ENCODE results near the gene ZNF735.
"Not testable (repeated sequence)": the region's sequence is repeated elsewhere in the genome, so short reads cannot be mapped to it uniquely, and the experiment has no call there.

- TF ChIP-seq, protein P1, sequence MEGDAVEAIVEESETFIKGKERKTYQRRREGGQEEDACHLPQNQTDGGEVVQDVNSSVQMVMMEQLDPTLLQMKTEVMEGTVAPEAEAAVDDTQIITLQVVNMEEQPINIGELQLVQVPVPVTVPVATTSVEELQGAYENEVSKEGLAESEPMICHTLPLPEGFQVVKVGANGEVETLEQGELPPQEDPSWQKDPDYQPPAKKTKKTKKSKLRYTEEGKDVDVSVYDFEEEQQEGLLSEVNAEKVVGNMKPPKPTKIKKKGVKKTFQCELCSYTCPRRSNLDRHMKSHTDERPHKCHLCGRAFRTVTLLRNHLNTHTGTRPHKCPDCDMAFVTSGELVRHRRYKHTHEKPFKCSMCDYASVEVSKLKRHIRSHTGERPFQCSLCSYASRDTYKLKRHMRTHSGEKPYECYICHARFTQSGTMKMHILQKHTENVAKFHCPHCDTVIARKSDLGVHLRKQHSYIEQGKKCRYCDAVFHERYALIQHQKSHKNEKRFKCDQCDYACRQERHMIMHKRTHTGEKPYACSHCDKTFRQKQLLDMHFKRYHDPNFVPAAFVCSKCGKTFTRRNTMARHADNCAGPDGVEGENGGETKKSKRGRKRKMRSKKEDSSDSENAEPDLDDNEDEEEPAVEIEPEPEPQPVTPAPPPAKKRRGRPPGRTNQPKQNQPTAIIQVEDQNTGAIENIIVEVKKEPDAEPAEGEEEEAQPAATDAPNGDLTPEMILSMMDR (IDR thresholded peaks at IDR 0.05), result not testable (repeated sequence)
- not testable (repeated sequence) for TF ChIP-seq EZH2phosphoT487, EZH2 (IDR thresholded peaks at IDR 0.05)
Observed at GRCh38 chr7:64228174-64228573, 21.2 kb downstream of the ZNF735 start, which contains the start of gene ZNF679.

All from neural progenitor cell (in vitro differentiated cells).